NCI-H82 treated with DMSO at 0.1 percent for 48 hours (cell line): ENCODE measurements around the gene PDIA5.
A peak's percentile ranks its signal among the peaks of the same experiment; 100 is the strongest.

ENCODE experiments used
- DNase-seq: peaks from one replicate; lab custom pipeline; 2025; ENCODE audit not compliant: unreplicated experiment; lab: John Stamatoyannopoulos, UW

PDIA5 gene

GRCh38 chr3:123066896-123067688 lies at the start of gene PDIA5:
PDIA5 (plus strand) TSS chr3:123067025; CDS start chr3:123067165, 140 bp downstream.
- peak; percentile 97 for DNase-seq

DNA sequence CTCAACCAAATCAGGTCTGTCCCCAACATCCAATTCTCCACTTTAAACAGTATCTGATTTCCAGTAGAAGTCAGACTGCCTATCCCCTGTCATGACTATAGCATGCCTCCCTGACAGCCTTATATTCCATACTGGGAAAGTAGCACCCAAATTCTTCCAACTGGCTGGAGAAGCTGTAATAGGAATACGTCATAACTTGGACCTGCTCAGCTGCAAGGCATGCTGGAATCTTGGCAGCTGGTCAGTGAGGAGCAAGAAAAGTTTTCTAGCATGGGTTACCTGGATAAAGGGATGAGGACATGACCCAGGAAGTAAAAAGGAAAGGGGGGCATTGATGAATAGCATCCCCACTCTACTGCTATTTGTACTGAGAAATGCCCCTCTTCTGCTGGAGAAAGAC lies 48.1 kb upstream of the PDIA5 start:
- no peak for DNase-seq

GRCh38 chr3:123019161-123019560 lies 47.7 kb upstream of the PDIA5 start:
- no peak for DNase-seq

DNA sequence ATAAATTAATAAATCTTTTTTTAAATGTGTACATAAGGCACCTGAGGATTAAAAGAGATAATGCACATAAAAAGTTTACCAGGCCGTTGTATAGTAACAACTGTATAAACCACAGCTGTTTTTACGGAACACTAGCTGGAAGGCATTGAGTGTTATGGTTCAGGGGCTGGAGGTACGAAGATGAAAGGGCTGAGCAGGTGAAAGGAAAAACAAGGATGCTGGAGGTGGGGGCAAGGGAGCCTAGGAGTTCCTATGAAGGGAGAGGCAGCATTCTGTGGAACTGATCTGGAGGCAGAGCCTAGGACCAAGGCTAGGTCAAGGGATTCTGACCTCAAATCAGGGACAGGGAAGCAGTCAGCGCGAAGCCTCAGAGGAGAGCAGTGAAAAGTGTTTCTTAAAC lies 47.2 kb upstream of the PDIA5 start:
- DNase-seq = no peak

DNA sequence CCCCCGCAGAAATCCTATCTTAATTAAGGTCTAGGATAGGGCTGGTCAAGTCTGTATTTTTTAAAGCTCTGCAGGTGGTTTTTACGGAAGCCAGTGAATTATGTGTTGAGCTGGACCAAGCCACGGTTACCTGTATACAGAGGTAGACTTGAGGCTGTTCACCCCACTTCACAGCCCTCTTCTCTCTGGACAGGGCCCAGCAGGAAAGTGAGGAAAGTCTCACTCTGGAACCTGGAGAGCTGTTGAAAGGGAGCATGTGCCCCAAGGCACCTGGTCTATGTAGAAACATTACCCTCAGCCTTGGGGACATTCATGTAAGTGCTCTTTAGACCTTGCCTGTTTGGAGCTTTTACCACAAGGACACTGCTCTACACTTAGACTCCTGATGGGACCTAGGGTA lies 46.1 kb upstream of the PDIA5 start:
- DNase-seq = no peak

GRCh38 chr3:123021388-123021787 lies 45.4 kb upstream of the PDIA5 start:
- DNase-seq = no peak

DNA sequence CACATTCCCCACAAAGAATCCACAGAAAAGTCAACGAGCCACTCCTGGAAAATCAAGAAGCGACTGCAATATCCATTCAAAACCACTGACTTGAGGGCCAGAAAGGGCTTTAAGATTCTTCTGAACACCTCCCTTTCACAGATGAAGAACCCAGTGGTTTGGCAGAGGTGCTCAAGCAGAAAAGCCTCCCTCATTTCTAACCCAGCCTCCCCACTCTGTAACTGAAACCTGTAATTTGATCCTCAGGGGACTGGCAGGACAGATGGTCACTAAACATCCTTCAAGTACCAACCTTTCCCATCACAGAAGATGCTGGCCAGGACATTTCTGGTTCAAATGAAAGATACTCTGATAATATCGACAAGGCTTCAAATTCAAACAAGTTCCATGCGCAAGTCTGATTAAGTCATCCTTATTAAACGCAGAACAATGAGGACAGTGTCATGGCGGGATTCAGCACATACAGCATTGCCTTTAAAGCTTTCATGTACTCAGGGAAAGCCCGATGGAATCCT lies 44.8 kb upstream of the PDIA5 start:
- DNase-seq = peak; percentile 64

DNA sequence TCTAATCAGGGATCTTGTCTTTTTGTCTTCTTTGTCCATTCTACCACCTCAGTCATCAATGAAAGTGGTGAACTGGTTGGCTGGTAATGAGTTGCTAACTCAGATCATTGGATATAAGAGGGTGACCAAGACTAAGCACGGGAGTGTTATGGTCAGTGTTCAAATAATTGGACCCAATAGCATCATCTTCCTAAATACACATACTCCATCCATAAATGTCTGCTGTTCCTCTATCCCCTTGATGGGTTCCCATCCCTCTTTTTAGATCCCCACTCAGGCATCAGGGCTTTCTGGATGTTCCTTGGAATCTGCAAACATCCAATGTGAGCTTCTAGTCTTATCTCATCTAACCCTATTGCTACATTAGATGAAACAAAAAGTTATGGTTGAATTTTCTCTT lies 42.8 kb upstream of the PDIA5 start:
- DNase-seq = no peak

GRCh38 chr3:123025642-123026521 lies 40.9 kb upstream of the PDIA5 start:
- DNase-seq = no peak

GRCh38 chr3:123026565-123027291 lies 40.1 kb upstream of the PDIA5 start:
- DNase-seq = no peak

GRCh38 chr3:123027292-123028232 lies 39.3 kb upstream of the PDIA5 start, which contains the start of gene SEMA5B:
SEMA5B (minus strand) TSS chr3:123027763; CDS start chr3:122961263, 66,500 bp downstream.
- DNase-seq = peak; percentile 41

GRCh38 chr3:123028233-123028828 lies 38.5 kb upstream of the PDIA5 start:
- DNase-seq = peak; percentile 87

DNA sequence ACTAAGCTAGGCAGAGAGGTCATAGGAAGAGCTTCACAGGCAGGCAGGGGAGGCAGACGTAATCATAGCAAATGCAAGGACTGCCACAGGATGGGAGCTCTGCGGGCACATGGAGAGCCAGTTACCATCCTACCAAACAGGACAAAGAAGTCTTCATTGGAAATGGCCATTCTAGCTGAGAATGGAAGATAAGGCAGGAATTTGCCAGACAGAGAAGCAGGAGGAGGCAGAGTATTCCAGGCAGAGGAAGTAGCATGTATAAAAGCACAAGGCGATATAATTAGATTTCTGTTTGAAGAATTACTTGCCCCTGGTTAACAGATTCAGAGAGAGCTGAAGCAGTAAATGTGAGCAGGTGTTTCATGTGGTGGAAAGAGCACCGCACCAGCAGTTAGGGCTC lies 35.8 kb upstream of the PDIA5 start:
- DNase-seq = peak; percentile 58

GRCh38 chr3:123032057-123032456 lies 34.8 kb upstream of the PDIA5 start:
- no peak for DNase-seq

- no peak for DNase-seq
These were observed 32.7 kb upstream of the PDIA5 start for GRCh38 chr3:123034120-123034519.

DNA sequence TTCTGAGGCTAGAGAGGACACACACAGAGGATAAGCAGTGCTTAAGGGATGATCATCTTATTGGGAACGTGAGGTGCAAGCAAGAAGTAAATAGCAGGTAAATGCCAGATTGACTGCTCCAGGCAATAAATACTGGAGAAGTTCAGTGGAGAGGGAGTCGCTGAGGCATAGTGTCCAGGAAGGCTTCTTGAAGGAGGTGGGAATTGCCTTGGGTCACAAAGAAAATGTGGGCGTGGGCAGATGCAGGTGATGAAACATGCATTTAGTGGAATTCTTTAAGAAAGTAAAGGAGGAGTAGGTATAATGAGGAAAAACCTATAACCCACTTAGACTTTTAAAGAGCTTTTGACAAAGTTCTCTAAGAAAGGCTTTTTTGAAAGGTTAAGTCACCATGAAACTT lies 31.8 kb upstream of the PDIA5 start:
- DNase-seq = no peak

- peak; percentile 53 for DNase-seq
These were observed 30.3 kb upstream of the PDIA5 start for GRCh38 chr3:123036352-123037014.

DNA sequence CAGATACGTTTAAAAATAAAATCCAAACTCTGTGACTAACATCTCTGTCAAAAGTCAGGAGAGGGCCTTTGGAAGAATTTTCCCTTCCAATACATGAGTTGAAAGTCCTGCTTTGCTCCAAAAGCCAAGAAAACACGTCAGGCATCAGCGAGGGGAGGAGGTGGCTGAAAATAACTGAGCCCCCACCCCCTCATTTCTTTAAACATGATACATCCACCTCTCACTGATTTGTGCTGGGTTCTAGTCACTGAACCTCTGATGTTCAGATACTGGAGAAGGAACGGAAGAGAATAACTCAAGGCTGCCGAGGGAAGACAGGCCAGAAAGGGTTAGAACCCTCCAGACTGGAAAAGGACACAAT lies 29.8 kb upstream of the PDIA5 start:
- no peak for DNase-seq

DNA sequence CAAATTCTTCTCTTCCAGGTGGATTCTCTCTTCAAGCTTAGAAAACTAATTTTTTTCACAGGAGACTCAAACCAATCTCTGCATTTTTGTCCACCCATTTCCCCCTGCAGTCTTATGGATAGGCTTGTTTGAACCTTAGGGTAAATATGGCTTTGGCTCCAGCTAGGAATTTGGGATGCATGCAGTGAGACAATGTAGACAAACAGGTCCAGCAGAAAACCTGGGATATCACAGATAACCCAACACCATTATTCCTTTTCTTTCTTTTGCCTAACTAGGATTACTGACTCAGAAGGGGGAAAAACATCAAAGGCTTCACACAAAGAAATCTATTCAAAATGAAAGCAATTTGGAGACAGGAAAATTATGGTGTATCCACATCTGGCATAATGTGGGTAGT lies 28.1 kb upstream of the PDIA5 start:
- DNase-seq = no peak
